NCI-H226 (cell line): Measurements from ENCODE around the gene GPR132.
"Not testable (repeated sequence)": the region's sequence is repeated elsewhere in the genome, so short reads cannot be mapped to it uniquely, and the experiment has no call there.

ENCODE experiments used
- DNase-seq: peaks from one replicate; pipeline ENCODE4 v3.0.0-alpha.2; 2015

The GPR132 gene

DNA sequence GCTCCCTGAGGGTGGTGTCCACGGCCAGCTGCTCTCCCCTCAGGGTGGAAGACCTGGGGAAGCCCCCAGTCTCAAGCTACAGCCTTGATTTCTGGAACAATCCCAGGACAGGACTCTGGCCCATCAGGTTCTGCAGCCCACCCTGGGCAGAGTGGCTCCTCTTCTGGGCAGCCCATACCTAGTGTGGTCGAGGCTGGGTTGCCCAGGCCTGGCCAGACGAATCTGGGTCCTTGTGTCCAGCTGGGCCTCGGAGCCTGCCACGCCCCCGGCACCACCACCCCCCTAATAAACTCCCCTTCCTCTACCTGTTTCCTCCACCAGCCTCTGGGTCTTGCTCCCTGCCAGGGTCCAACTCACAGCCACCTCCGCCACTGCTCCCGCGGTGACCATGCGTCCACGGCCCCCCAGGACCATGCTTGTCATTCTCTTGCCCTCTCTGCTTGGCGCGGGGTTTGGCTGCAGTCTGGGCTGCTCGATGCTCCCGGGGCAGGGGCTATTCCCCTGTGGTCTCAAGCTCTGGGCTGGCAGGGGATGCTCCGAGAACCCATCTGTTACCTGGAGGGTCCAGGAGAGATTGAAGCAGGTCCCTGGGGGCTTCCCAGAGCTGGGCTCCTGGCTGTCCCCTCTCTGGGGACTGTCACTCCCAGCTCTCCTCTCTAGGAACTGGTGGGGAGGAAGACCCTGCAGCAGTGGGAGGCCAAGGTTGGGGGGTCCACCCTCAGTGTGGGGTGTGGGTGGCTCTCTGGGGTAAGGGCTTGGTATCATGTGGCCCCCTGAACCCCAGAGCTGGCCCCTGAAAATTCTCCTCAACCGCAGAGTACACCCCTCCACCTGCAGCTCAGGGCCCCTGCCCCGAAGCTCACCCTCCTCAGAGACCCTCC, 8.7 kb upstream of the GPR132 start:
- DNase-seq, result no peak

DNA sequence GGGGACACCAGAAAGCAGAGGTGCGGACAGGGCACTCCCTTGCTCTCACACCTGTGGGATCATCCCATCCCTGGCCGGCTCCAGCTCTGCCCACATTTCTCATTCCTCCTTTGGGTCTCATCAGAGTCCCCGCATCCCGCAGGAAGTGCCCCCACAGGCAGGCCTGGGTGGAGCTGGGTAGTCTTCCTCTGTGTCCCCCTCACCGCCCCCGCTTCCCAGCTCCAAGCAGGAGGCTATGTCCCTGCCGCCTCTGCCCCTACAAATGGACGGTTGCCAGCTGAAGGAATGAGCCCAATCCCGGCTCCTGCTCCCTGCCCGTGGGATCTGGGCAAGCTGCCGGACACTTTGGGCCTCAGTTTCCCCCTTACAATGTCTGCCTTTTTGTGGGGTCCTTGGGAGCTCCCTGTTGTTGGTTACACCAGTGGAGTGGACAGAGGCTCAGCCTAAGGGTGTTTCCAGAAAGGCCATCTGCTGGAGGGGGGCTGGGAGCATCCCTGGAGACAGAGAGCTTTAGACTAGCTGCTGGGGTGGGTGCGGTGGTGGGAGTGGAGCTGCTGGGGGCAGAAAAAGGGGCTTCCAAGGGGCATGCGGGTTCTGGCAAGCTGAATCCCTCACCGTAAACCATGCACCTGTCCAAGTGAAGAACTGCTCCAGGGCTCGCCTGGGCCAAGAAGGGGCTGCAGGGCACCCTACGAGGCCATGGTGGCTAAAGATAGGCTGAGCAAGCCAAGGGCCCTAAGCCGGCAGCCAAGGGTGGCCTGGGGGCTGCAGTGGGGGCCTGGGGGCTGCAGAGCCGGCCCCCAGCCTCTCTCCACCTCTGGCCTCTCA, 7.9 kb upstream of the GPR132 start:
- no peak for DNase-seq

DNA sequence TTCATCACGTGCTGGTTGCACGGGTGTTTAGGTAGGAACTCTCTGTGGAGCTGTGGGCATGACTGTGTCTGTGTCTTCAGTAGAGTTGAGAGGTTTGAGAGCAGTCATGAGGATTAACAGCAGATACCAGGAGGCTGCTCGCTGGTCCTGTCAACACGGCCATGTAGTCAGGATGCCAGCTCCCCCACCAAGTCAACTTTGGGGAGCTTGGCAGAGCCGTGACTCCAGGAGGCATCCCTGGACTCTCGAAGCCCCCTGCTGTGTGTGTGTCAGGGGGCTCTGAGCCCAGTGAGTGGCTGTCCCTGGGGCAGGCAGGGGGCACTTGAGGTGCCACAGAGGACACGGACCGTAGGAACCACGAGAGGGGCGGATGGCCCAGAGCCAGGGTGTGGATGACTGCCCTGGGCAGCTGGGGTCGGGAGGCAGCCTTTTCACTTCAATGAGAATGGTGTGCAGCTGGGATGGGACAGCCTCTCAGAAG, 7.2 kb upstream of the GPR132 start:
- DNase-seq, result no peak

DNA sequence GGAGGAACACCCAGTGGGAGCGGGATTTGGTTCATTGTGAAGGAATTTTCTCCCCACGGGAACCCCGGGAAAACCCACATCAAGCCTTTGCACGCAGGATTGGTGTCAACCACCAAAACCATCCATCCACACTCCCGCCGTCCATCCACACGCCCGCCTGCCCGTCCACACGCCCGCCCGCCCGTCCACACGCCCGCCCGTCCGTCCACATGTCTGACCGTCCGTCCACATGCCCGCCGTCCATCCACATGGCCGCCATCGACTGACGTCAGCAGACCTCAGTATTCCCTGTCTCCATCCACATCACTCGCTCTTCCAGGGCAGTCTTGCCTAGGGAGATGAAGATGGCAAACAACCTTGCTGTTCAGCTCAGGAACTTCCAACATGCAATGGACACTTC, 6.7 kb upstream of the GPR132 start:
- DNase-seq, result no peak

DNA sequence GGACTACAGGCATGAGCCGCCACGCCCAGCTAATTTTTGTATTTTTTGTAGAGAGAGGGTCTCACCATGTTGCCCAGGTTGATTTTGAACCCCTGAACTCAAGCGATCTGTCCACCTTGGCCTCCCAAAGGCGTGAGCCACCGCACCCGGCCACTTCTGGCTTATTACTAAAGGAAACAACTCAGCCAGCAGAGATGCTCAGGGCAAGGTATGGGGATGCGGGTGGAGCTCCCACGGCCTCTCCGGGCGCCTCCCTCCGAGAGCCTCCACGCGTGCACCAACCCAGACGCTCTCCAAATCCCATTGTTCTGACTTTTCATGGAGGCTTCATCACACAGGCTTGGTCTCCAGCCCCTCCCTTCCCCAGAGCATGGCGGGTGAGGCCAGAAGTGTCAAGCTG, 6.1 kb upstream of the GPR132 start:
- DNase-seq, result no peak

DNA sequence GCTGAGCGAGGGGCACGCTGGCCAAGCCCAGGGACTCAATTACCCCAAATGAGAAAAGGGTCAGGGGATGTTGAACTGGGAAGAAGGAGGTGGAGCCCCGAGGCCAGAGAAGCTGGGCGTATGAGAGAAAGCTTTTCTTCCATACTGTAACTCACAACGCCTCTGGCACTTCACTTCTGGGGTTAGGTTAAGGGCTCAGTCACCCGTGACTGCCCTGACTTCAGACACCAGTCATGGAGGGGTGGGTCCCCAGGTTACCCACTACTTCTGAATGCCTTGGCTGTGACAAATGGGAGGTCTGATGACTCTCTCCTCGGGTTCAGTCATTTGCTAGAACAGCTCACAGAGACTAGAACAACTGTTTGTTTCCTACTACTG, 5.5 kb upstream of the GPR132 start:
- DNase-seq, result no peak

DNA sequence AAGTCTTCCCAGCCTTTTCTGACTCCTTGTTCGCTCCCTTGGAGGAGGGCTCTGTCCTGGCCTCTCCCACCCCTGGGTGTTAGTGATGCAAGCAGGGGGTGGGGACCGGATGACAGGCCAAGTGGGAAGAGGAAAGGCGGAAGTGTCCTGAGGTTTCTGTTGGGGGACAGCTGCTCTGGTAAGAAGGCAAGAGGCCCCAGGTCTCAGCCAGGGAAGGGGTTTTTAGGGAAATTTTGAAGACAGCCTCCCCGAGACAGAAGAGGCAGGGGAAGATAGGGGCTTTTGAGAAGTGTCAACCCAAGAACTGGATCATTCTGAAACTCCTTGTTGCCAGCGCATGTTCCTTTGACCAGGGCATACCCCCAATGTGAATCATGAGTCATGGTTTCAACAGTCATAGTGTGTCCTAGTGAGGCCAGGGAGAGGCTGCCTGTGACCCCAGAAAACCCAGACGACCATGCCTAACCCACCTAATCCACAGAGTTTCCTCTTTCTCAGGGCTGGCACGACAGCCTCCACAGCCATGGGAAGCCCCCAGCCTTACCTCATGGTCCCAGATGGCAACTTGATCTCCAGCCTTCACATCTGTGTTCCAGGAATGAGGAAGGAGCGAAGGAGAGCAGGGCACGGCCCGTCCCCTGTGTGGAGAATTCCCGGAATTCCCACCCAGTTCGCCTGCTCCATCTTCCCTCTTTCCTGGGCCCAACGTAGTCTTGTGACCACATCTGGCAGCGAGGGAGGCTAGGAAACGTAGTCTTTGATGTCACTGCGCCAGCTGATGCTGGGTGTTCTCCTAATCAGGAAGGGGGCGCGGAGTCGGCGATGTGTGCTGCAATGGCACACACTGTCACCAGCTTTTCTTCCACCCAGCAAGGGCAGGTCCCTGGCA, 4.9 kb upstream of the GPR132 start:
- DNase-seq, result no peak

DNA sequence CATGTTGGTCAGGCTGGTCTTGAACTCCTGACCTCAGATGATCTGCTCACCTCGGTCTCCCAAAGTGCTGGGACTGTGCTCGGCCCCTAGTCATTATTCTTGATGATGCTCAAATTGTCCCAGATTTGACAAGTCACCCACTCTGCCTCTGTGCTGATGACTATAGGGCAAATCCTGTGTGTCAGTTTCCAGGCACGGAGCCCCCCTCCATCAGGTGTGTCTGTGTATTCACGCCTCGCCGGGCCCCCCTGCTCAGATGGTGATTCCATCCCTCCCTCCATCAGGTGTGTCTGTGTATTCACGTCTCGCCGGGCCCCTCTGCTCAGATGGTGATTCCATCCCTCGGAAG, 4.3 kb upstream of the GPR132 start:
- no peak for DNase-seq

DNA sequence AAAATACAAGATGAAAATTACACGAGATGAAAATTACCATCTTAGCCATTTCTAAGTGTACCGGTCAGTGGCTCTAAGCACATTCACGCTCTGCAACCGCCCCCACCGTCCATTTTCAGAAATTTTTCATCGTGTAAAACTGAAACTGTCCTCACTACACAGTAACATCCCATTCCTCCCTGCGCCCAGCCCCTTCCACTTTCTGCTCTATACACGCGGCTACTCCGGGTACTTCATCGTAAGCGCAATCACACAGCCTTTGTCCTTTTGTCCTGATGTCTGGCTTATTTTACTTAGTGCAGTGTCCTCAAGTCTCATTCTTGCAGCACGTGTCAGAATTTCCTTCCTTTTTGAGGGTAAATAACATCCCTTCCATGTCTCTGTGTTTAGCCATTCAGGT, 3.6 kb upstream of the GPR132 start:
- DNase-seq, result no peak

DNA sequence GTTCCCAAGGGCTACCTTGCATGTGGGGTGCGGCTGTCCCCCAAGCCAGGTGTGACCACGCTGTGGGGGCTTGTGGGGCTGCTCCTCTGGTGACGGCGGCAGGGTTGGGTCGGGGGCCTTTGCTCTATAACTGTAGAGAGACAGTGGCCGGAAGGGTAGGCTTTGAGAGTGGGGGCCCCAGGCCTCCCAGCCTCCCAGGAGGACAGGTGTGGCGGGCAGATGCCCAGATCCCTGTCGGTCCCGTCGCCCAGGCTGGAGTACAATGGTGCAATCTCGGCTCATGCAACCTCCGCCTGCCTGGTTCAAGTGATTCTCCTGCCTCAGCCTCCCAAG, 2.7 kb upstream of the GPR132 start:
- no peak for DNase-seq

DNA sequence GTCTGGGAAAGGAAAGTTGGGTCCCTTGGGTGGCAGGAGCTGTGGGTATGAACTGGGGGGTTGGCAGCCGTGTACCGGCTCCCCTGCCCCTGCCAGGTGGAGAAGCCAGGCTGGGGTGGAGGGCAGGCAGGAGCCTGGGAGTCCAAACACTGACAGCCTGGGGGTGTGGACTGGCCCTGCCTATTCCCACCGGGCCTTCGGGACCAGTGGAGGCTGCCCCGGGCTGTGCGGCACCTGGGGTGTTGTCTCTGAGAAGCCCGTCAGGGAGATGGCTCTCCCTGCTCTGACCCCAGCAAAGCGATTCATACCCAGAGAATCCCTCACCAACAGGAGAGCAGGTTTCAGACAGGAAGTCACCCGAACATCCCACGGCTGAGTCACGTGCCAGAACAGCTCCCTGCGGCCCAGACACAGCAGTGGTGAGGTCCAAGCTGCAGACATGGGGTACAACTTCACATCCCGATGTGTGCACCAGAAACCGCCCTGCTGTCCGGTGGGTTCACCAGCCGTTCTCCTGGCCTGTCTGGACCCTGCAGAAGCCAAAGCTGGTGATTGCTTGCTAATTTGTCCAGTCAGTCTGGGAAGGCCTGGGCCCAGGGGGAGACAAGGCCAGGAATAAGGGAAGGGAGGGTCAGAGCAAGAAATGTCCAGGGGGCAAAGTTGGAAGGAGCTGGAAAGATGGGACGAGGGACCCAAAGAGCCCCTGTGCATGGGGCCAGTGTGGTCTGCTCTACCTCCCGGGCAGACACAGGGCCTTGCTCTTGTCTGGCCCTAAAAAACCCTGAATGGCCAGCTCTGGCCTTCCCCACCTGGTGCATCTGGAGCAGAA, 2.1 kb upstream of the GPR132 start:
- peak; percentile 56 for DNase-seq

DNA sequence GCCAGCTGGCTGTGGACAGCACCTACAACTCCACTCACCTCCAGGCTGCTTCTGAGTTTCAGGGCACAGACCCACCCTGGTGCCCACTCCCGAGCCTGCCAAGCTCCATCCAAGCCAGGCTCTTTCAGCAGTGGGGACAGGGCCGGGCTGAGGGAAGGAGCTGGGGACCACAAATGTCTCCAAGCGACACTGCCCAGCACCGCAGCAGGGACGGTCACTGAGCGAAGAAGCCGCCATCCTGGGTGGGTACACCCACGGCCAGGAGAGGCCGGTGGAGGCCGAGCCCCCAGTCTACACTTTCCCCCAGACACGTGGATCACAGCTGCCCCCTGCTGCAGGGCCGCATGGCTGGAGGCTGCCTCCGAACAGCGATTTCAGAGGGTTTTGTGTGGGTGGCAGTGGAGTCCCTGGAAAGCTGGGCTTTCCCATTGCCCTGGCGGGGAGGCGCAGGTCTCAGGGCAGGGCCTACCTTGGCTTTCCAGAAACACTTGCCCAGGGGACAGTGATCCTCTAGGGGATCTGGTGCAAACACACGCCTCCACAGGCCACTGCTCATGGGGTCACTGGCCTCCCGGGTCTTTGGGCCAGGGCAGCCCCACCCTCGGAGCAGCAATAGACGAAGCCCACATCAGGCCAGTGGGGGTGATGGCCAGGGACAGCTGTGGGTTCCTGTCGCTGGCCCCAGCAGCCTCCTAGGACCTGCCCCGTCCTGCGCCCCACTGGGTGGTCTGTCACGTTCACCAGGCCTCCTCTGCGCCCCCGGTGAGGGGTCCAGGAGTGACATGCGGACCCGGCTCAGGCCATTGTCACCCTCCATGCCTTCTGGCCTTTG, 1.2 kb upstream of the GPR132 start:
- DNase-seq, result no peak

DNA sequence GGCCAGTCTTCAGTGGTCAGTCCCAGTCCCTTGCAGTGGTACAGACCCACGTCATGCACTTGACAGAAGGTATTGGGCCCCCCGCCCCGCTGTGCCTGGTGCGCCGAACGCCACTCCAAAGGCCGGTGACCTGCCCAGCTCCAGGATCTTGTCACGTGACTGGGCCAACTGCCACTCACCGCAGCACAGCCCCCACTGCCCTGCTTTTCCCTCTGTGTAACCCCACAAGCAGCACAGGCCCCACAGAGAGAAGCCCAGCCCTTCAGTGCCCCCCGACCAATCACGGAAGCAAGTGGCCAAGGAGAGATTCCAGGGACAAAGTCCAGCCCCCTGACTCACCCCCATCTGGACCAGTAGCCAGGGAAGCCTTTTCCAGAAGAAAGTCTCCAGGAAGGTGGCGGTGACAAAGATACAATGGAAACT, 498 bp downstream of the GPR132 start:
- DNase-seq, result peak; percentile 30

DNA sequence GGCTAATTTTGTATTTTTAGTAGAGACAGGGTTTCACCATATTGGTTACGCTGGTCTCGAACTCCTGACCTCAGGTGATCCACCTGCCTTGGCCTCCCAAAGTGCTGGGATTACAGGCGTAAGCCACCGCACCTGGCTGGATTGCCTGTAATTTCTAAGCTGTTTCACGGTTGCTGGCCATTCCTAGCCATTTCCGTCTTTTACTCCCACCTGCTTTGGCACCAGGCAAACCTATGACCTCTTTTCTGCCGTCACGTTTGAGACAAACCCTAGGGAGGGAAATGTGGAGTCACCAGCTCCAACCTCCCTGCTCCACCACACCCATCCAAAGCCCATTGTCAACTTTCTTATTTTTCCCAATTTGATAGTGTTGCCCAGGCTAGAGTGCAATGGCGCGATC, 1.2 kb downstream of the GPR132 start:
- DNase-seq, result no peak

DNA sequence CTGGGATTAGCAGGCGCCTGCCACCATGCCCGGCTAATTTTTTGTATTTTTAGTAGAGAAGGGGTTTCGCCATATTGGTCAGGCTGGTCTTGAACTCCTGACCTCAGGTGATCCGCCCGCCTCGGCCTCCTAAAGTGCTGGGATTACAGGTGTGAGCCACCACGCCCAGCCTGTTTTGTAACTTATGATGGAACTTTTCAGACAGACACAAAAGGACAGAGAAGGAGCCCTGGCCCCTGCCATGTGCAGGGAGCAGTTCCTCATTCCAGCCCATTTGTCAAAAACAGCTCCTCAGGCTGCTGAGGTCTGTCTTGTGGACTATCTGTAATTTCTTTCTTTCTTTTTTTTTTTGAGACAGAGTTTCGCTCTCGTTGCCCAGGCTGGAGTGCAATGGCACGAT, 1.7 kb downstream of the GPR132 start:
- DNase-seq, result not testable (repeated sequence)

DNA sequence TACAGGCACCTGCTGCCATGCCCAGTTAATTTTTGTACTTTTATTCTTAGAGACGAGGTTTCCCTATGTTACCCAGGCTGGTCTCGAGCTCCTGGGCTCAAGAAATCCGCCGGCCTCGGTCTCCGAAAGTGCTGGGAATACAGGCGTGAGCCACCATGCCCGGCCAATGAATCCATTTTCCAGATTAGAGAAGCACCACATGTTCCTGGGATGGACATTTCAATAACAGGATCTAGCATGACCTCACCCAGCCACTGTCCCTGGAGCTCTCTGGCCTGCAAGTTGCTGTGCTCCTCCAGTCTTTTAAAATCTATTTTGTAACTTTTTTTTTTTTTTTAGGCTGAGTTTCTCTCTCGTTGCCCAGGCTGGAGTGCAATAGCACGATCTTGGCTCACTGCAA, 2.2 kb downstream of the GPR132 start:
- no peak for DNase-seq

DNA sequence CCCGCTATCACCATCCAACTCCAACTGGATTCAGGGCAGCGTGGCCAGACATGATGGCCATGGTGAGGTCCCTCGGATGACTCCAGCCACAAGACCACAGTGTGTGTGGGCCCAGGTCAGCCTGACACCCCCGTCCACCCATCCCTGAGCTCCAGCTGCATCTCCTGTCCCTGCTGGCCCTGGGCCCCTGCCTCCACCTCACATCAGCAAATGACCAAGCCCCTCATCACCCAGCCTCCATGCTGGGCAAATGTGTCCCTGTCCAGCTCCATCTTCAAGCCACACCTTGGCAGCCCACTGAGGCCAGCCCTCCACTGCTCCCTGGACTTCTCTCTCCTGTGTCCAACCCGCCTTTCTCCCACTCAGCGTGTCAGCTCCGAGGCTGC, 3.2 kb downstream of the GPR132 start:
- no peak for DNase-seq

DNA sequence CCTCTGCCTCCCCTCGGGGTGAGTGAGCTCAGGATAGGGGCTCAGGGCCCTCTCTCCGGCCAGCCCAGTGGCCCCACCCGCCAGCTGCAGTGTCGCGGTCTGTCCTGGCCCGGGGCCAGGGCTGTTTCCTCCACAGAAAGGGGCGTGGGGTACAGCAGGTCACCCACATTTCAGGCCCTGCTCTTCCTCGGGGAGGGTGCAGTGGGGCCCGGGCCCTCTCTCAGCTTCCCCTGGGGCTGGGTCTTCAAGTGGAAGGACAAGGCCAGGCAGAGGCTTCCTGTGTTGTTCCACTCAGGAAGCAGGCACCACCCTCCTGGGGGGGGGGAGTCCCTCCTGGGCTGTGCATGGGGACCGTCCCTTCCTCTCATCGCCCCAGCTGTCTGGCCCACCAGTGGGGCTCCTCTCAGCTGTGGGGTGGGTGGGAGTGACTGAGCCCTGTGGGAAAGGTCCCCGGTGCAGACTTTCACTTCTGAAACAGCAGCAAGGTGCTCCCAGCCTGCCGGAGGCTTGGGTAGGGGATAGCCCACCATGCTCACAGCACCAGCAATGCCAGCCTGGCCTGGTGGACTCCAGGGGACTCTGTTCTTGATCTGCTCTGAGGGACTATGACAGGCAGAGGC, 3.7 kb downstream of the GPR132 start:
- DNase-seq, result no peak

DNA sequence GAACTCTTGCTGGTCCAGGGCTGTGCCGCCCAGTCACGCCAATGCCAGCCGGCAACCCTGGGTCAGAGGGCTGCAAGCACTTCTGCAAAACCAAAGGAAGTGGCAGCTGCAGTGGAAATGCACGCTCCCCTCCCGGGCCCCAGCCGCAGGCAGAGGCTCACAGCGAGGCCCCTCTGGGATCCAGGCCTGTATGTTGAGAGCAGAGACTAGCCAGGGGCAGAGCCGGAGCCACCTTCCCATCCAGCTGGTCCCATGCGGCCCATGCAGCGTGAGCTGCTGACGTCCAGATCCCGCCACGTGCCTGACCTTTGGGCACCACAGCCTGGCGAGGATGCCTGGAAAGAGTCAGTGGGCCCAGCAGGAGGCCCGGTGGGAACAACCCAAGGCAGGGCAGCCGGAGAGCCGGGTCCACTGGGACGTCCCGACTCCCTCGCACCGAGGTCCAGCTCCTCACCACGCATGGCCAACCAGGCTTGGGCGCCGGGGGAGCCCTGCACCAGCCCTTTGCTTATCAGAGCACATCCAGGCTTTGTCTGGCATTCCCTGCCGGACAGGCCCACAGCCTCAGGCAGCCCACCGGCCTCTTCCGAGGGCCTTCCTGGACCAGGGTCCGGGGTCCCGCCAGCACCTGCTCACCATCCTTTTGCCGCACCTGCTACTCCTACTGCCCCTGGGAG, 4.3 kb downstream of the GPR132 start:
- no peak for DNase-seq

DNA sequence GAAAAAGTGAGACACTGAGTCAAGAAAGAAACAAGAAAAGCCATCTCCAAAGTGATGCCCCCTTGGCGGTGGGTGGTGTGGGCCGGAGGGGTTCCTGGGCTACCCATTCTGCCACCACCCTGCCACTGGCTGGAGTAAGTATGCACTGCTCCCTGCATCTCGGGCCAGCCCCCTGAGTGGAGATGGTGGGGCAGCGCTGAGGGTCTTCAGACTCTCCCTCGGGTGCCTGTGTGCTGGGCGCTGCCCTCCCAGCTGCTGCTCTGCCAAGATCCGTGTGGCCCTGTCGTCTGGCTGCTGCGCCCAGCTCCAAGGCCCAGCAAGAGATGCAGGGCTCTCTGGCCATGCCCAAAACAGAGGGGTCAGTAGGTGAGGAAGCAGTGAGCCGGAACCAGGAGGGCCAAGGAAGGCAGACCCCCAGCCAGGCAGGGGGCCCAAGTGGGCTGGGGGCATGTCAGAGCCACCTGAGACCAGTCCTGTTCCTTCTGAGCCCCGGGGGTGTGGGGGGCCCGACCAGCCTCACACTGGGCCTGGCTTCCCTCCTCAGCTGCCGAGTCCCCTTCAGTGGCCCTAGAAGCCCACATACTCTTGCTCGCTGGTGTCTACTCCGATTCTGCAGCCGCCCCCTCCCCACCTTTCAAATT, 5.2 kb downstream of the GPR132 start:
- no peak for DNase-seq
